H1 (cell line): Measurements from ENCODE around the gene CABP4. TPM values are rescaled to one million over a fixed set of nuclear protein-coding genes. Genes with fewer than 3 reads are reported as not detected.

Source experiments
- CTCF ChIP-seq, 3 experiments: IDR thresholded peaks; 1 replicate in 2 of 3; 2 replicates in 1 of 3; pipeline versions ENCODE4 v1.5.1 to v1.6.1; 2011; ENCODE audit warnings: low read length in 3 of 3, mild to moderate bottlenecking in 3 of 3, inconsistent platforms in 2 of 3, low read depth in 1 of 3, moderate library complexity in 1 of 3; ENCODE audit not compliant: insufficient read depth in 1 of 3; ENCODE audit errors: control extremely low read depth in 1 of 3
- polyA plus RNA-seq, 7 experiments: library from polyadenylated mRNA; depleted of rRNA in 3 of 7; stranded (reverse) in 5 of 7; unstranded in 2 of 7; fragments of >200 nt in 5 of 7; fragments of 200-250 nt in 2 of 7; gene quantifications; 1 replicate in 5 of 7; 2 replicates in 1 of 7; 4 replicates in 1 of 7; pipeline versions ENCODE4 v1.2.1 to v1.2.3, GENCODE V29; 2011 to 2013; ENCODE audit warnings: missing spikeins in 2 of 7, mixed read lengths in 2 of 7
- total RNA-seq: library from RNA; stranded (reverse); fragmentation: NEBNext Ultra II Directional; extraction: Animal tissue kit (Norgen Biotek cat#: 25700); gene quantifications from 2 replicates; pipeline ENCODE4 v1.2.1, GENCODE V29; 2021

The CABP4 gene
- total and polyA plus RNA-seq, 2 of the 8 experiments (the other 6 are each of a cell fraction or from before 2014, with no cell fraction given): not detected

- TF ChIP-seq CTCF (IDR thresholded peaks at IDR 0.05; ENCODE audit: control extremely low read depth in 1 of 3, insufficient read depth in 1 of 3, low read depth in 1 of 3, low read length in 3 of 3): no peak
These were observed 14.0 kb upstream of the CABP4 start (continued) for GRCh38 chr11:67441098-67441563.
